Stomach (tissue), 4 donors: Measurements from ENCODE around the gene MOB3B.

Experiments used
- CTCF ChIP-seq, 7 experiments: fragments of 450-650 bp in 4 of 7; fragments of 200-600 bp in 3 of 7; sonication (generic) in 3 of 7; IDR thresholded peaks; one replicate each; pipeline ENCODE4 v1.5.1; 2016 to 2019; ENCODE audit warnings: antibody characterized with exemption in 7 of 7, control low read depth in 2 of 7, mild to moderate bottlenecking in 1 of 7
- POLR2A ChIP-seq, 4 donors: fragments of 450-650 bp; IDR thresholded peaks; one replicate each; pipeline ENCODE4 v1.6.1; 2016; ENCODE audit warnings: antibody characterized with exemption in 4 of 4, control low read depth in 2 of 4, mild to moderate bottlenecking in 1 of 4, moderate library complexity in 1 of 4

- TF ChIP-seq CTCF (IDR thresholded peaks at IDR 0.05), result no peak
- TF ChIP-seq POLR2A (IDR thresholded peaks at IDR 0.05), result no peak
These were observed 57.8 kb downstream of the MOB3B start for GRCh38 chr9:27471789-27472188.
